HL-60 (cell line): Measurements from ENCODE around the gene FAM110C.

Source experiments
- POLR2AphosphoS5 ChIP-seq: IDR thresholded peaks from 2 replicates; pipeline ENCODE4 v1.6.1; 2012; ENCODE audit warnings: low read depth
- TF ChIP-seq, protein P1 (sequence below): IDR thresholded peaks from one replicate; pipeline ENCODE4 v1.5.1; 2011; ENCODE audit warnings: low read length, control low read depth, inconsistent platforms; ENCODE audit not compliant: insufficient read depth
- TF ChIP-seq, protein P2 (sequence below): IDR thresholded peaks from 2 replicates; pipeline ENCODE4 v1.6.1; 2012; ENCODE audit warnings: low read depth; ENCODE audit not compliant: insufficient replicate concordance

GRCh38 chr2:46471-47345 lies at the start of gene FAM110C:
- TF ChIP-seq, protein P1, sequence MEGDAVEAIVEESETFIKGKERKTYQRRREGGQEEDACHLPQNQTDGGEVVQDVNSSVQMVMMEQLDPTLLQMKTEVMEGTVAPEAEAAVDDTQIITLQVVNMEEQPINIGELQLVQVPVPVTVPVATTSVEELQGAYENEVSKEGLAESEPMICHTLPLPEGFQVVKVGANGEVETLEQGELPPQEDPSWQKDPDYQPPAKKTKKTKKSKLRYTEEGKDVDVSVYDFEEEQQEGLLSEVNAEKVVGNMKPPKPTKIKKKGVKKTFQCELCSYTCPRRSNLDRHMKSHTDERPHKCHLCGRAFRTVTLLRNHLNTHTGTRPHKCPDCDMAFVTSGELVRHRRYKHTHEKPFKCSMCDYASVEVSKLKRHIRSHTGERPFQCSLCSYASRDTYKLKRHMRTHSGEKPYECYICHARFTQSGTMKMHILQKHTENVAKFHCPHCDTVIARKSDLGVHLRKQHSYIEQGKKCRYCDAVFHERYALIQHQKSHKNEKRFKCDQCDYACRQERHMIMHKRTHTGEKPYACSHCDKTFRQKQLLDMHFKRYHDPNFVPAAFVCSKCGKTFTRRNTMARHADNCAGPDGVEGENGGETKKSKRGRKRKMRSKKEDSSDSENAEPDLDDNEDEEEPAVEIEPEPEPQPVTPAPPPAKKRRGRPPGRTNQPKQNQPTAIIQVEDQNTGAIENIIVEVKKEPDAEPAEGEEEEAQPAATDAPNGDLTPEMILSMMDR, result no peak
- no peak for TF ChIP-seq POLR2AphosphoS5
- TF ChIP-seq, protein P2, sequence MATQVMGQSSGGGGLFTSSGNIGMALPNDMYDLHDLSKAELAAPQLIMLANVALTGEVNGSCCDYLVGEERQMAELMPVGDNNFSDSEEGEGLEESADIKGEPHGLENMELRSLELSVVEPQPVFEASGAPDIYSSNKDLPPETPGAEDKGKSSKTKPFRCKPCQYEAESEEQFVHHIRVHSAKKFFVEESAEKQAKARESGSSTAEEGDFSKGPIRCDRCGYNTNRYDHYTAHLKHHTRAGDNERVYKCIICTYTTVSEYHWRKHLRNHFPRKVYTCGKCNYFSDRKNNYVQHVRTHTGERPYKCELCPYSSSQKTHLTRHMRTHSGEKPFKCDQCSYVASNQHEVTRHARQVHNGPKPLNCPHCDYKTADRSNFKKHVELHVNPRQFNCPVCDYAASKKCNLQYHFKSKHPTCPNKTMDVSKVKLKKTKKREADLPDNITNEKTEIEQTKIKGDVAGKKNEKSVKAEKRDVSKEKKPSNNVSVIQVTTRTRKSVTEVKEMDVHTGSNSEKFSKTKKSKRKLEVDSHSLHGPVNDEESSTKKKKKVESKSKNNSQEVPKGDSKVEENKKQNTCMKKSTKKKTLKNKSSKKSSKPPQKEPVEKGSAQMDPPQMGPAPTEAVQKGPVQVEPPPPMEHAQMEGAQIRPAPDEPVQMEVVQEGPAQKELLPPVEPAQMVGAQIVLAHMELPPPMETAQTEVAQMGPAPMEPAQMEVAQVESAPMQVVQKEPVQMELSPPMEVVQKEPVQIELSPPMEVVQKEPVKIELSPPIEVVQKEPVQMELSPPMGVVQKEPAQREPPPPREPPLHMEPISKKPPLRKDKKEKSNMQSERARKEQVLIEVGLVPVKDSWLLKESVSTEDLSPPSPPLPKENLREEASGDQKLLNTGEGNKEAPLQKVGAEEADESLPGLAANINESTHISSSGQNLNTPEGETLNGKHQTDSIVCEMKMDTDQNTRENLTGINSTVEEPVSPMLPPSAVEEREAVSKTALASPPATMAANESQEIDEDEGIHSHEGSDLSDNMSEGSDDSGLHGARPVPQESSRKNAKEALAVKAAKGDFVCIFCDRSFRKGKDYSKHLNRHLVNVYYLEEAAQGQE, result no peak
